HG03139 (cell line): ENCODE measurements around the gene ZFAND3.

Experiments used
- ATAC-seq: cut with Tn5 transposase; IDR thresholded peaks from one replicate; pipeline ENCODE4 v1.9.1; 2021; ENCODE audit not compliant: unreplicated experiment

The ZFAND3 gene

GRCh38 chr6:37794825-37795224, 24.7 kb upstream of the ZFAND3 start:
- ATAC-seq, result no peak

GRCh38 chr6:37798436-37799262, 20.9 kb upstream of the ZFAND3 start:
- ATAC-seq, result no peak

DNA sequence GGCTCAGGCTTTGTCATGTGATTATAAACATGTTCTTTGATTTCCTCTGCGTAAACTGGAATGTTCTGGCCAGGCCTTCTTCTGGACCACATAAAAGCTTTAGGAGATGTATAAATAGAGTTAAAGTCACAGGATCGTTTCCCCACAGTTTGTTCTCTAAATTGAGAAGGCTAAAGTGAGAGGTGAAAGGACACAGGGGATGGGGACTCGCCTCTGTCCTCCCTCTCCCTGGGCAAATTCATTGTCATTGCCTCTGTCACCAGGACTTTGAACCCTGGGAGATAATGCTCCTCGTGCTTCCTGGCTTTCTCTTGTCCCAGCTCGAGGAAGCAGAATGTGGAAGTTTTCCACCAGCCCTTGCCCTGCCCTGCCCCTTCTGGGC, 20.3 kb upstream of the ZFAND3 start:
- no peak for ATAC-seq

DNA sequence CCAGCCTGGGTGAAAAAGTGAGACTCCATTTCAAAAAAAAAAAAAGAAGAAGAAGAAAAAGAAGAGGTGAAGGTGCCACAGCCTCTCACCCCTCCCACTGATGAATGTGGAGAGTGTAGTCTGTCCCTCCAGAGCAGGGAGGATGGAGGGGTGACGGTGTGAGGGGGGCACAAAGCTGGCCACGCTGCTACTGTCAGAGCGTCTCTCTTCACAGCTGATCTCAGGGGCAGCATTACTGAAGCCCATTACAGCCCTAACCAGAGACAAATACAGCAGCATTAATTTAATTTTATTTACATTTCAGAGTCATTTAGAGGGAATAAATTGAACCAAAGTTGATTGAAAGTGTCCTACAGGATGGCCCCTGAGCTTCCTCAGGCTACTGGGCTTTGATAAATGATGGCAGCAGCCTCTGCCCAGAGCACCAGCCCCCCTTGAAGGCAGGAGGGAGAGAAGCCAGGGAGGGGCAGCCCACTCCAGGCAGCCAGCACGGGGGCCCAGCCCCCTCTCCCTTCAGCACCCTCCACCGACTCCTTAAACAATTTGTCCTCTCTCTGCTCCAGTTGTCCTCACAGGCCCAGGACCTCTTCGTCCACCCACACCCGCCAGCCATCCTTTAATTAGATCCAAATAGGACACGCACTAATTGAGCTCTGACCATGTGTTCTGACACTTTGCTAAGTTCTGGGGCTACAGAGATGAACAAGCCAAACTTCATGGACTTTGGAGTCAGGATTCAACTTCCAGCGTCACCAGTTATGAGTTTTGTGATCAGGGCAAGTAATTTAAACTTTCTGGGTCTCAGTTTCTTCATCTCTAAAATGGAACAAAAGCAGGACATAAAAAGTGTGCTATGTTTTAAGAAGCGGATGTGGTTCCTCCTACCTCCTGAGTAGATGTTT, 18.6 kb upstream of the ZFAND3 start:
- no peak for ATAC-seq

DNA sequence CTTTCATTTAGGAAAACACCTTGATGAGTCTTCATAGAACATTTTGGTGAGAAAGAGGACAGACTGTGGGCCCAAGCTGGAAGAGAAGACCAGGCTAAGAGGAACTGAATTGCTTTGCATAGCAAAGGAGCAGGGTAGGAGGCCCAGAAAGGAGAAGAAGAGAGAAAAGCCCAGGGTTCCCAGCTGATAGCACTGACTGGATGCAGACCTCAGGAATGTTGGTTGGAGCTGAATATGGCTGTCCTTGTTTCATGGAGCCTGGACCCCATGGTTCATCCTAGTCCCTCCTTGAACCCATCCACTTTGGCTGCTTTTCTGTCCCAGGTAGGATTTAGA, 18.0 kb upstream of the ZFAND3 start:
- no peak for ATAC-seq

- no peak for ATAC-seq
Observed at GRCh38 chr6:37802810-37803209, 16.7 kb upstream of the ZFAND3 start.

DNA sequence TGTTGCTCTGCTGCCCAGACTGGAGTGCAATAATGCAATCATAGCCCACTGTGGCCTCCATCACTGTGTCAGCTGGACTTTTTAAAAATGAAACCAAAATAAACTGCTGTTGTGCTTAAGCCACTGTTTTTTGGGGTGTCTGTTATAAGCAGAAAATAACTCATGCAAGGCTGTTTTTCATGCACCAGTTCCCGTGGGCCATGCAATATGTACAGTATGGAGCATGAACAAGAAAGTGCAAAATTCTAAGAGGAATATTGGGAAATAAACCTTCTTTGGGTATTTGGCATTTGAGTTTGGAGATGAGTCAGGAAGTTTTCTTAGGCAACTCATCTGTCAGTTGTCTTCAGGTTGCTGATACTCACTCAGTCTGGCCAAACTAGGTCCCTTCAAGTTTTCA, 14.9 kb upstream of the ZFAND3 start:
- ATAC-seq, result no peak

GRCh38 chr6:37806213-37806612, 13.3 kb upstream of the ZFAND3 start:
- no peak for ATAC-seq

DNA sequence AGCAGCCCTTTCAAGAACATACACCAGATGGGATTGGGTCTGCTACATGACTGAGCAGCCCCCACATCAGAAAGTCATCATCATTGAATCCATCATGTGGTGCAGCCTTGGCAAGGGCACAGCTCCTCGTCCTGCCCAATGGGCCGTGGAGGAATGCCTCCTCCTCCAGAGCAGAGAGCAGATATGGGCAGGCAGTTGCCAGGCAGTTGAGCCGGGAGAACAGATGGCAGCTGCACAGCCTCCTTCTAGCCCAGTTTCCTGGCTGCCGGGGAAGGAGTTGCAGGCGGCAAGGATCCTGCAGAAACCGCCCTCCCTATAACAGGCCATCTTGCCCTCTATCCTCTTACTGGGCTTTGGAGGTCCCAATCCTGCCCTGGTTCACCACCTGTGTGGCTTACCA, 11.9 kb upstream of the ZFAND3 start:
- no peak for ATAC-seq

DNA sequence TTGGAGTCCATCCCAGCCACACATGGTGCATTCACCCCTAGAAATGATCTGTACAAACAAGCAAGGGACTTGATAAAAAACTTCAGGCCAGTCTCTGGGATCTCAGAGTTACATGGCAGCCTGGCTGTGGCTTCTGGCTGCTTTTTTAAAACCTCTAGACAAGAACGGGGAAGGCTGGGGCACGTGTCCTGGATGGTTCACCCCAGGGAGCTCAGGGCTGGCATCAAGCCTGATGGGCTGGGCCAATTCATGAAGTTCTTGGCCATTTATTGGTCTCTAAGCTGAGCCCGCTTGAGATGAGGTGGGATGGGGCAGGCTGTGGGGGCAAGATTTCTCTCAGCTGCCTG, 10.4 kb upstream of the ZFAND3 start:
- no peak for ATAC-seq

DNA sequence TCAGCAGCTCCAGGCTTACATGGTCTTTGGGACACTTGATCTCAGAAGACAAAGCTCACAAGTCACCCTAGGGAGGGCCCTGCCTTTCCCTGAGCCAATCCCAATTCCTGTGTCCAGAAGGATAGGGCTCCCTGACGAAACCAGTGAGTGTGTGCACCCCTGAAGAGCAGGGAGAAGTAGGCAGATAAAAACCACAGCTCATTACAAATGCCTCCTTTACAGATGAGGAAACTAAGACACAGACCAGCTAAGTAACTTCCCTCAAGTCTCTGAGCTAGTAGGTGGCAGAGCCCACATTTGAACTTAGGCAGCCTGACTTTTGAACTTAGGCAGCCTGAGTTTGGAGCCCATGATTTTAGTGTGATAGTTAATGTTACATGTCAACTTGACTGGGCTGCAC, 6.7 kb upstream of the ZFAND3 start:
- no peak for ATAC-seq

GRCh38 chr6:37814374-37814773, 5.2 kb upstream of the ZFAND3 start:
- no peak for ATAC-seq

- no peak for ATAC-seq
Observed at GRCh38 chr6:37816599-37817375, 2.7 kb upstream of the ZFAND3 start.

DNA sequence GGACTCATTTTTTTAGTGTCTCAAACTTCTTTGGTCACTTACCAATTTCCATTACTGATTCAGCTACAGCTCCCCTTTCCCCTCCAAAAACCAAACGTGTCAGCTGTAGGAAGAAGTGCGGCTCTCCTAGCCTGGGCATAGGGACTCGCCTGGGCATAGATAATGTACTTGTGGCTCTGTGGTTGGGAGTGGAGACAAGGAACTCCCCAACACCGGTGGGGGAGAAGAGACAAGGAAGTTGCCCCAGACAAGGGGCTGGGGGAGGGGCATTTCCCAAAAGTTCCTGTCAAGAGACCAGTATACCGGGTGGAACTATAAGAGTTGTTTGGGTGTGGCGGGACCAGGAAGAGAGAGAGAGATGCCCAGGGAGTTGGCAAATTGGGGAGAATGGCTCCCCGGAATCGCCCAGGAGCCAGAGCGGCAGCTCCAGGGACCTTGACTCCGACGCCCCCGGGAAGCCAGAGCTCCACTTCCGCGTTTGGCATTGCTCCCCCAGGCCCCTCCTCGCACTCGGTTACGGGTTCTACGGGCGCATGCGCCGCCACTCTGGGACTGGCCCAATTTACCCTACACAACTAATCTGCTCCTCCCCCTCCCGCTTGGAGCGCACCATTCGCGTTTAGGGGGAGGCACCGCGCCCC, 871 bp upstream of the ZFAND3 start:
- peak; percentile 59 for ATAC-seq

DNA sequence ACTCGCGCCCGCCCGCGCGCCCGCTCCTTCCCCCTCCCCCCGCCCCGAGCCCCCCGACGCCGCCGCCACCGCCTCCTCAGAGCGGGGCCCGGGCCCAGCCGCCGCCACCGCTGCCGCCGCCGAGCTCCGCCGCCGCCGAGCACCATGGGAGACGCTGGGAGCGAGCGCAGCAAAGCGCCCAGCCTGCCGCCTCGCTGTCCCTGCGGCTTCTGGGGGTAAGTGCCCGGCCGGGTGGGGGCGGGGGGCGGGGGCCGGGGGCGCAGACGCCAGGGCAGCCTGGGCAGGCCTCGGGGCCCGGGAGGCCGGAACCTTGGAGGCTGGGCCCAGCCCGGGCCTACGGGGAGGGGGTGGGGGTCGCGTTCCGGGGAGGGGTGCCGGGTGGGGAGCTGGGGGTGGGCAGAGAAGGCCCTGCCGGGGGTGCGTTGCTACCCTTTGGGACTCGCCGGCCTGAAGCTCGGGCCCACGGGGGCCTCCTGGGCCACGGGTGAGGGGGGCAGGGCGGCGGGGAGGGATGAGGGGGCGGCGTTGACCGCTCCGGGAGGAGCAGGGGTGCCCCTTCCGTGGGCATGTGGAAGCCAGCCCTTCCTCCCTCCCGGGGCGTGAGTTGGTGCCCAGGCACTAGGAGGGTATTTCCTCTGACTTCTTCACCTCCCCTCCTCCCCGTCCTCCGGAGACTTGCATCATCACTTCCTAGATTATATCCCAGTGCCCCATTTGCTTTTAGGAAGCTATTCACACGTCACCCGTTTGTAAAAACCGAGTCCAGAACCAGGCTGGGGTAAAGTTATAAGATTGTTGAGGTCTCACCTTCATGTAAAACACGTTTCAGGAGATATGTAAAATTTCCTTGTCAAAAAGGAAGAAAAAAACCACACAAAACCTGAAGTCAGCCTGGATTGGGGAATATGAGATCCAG, 533 bp downstream of the ZFAND3 start:
- no peak for ATAC-seq

GRCh38 chr6:37820718-37821079, 1.2 kb downstream of the ZFAND3 start:
- ATAC-seq, result no peak

- no peak for ATAC-seq
Observed at GRCh38 chr6:37821446-37821845, 1.9 kb downstream of the ZFAND3 start.

GRCh38 chr6:37822851-37823682, 3.5 kb downstream of the ZFAND3 start:
- ATAC-seq, result no peak

DNA sequence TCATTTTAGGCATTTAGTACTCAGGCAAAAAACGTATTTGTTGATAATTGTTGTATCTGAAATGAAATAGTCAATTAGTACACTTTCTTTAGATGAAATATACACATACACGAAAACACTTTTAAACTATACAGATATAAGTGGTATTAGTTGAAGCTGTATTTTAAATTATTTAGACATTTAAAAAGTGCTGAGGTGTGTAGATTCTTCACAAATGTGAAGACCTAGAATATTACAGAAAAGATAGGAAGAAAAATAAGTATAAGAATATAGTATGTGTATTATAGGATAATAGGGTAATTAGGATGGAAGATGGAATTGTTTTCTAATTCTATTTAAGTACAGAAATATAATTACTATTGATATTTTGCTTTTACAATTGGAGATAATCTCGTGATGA, 4.6 kb downstream of the ZFAND3 start:
- no peak for ATAC-seq
